Tibial nerve (tissue), 4 donors: ENCODE data around the gene ADGRG2. TPM values are rescaled to one million over a fixed set of nuclear protein-coding genes. Genes with fewer than 3 reads are reported as not detected.

Experiments
- DNase-seq, 2 donors: peaks; one replicate each; pipeline ENCODE4 v3.0.0-alpha.2; 2019; ENCODE audit warnings: low spot score in 2 of 2
- H3K27ac ChIP-seq, 4 donors: fragments of 200-600 bp; sonication (generic) in 3 of 4; one replicate each; pipeline ENCODE4 v1.5.1; 2017 to 2019; ENCODE audit warnings: mild to moderate bottlenecking in 1 of 4
- H3K27me3 ChIP-seq, 2 donors: fragments of 200-600 bp; sonication (generic) in 1 of 2; one replicate each; pipeline versions ENCODE4 v1.5.1 to v1.6.0; 2017 to 2019
- H3K36me3 ChIP-seq, 3 donors: fragments of 200-600 bp; sonication (generic); one replicate each; pipeline ENCODE4 v1.5.1; 2018 to 2019
- H3K4me1 ChIP-seq, 4 donors: fragments of 200-600 bp; sonication (generic) in 3 of 4; one replicate each; pipeline ENCODE4 v1.5.1; 2017 to 2019
- H3K4me3 ChIP-seq, 4 donors: fragments of 200-600 bp; sonication (generic) in 3 of 4; one replicate each; pipeline ENCODE4 v1.5.1; 2017 to 2019; ENCODE audit warnings: mild to moderate bottlenecking in 1 of 4, moderate library complexity in 1 of 4
- H3K9me3 ChIP-seq, 4 donors: fragments of 200-600 bp; sonication (generic) in 3 of 4; one replicate each; pipeline ENCODE4 v1.5.1; 2017 to 2019
- EP300 ChIP-seq, 2 donors: sonication (generic); formaldehyde crosslinking; IDR thresholded peaks; one replicate each; pipeline ENCODE4 v1.6.1; 2017; ENCODE audit warnings: antibody characterized with exemption in 2 of 2, mild to moderate bottlenecking in 1 of 2
- POLR2A ChIP-seq, 2 donors: fragments of 450-650 bp; IDR thresholded peaks; one replicate each; pipeline ENCODE4 v1.6.1; 2017; ENCODE audit warnings: antibody characterized with exemption in 2 of 2, mild to moderate bottlenecking in 2 of 2, moderate library complexity in 2 of 2
- WGBS, 2 donors: methylation state at CpG; one replicate each; pipeline ENCODE4 v1.1.5; 2018; 5-methylcytosine and 5-hydroxymethylcytosine counted together
- total RNA-seq, 4 donors: library from RNA; depleted of rRNA; stranded (reverse); fragments of >200 nt; gene quantifications; one replicate each; pipeline ENCODE4 v1.1.0, GENCODE V29; 2016
- TF ChIP-seq, protein P1 (sequence below), 5 experiments: fragments of 200-600 bp in 3 of 5; fragments of 450-650 bp in 2 of 5; sonication (generic) in 3 of 5; IDR thresholded peaks; one replicate each; pipeline ENCODE4 v1.5.1; 2016 to 2019; ENCODE audit warnings: antibody characterized with exemption in 5 of 5, mild to moderate bottlenecking in 3 of 5, moderate library complexity in 2 of 5

The ADGRG2 gene
- total RNA-seq, 4 donors from 2014 or later = 4.2 to 23.0 (median 9.9) TPM

GRCh38 chrX:18974993-18975392 is 147.3 kb downstream of the ADGRG2 start:
- H3K27me3 ChIP-seq = no peaks in the 10 kb centered on the region
- no peaks in the 10 kb centered on the region for H3K4me1 ChIP-seq
- no peaks in the 10 kb centered on the region for H3K9me3 ChIP-seq
- DNase-seq = no peak
- H3K4me3 ChIP-seq = no peak overlapping the region
- H3K27ac ChIP-seq = no peak overlapping the region
- no peak for TF ChIP-seq EP300 (IDR thresholded peaks at IDR 0.05)
- TF ChIP-seq POLR2A (IDR thresholded peaks at IDR 0.05) = no peak
- TF ChIP-seq, protein P1, sequence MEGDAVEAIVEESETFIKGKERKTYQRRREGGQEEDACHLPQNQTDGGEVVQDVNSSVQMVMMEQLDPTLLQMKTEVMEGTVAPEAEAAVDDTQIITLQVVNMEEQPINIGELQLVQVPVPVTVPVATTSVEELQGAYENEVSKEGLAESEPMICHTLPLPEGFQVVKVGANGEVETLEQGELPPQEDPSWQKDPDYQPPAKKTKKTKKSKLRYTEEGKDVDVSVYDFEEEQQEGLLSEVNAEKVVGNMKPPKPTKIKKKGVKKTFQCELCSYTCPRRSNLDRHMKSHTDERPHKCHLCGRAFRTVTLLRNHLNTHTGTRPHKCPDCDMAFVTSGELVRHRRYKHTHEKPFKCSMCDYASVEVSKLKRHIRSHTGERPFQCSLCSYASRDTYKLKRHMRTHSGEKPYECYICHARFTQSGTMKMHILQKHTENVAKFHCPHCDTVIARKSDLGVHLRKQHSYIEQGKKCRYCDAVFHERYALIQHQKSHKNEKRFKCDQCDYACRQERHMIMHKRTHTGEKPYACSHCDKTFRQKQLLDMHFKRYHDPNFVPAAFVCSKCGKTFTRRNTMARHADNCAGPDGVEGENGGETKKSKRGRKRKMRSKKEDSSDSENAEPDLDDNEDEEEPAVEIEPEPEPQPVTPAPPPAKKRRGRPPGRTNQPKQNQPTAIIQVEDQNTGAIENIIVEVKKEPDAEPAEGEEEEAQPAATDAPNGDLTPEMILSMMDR (IDR thresholded peaks at IDR 0.05) = no peak
- WGBS, 2 donors = 85 to 98% methylated on average over 7 of the region's 7 CpGs
- no peaks in the 10 kb centered on the region for H3K36me3 ChIP-seq

GRCh38 chrX:18973527-18974192 is 148.6 kb downstream of the ADGRG2 start:
- DNase-seq = no peak
- H3K4me3 ChIP-seq = no peak overlapping the region
- TF ChIP-seq, protein P1 (IDR thresholded peaks at IDR 0.05) = no peak
- no peak for TF ChIP-seq POLR2A (IDR thresholded peaks at IDR 0.05)
- TF ChIP-seq EP300 (IDR thresholded peaks at IDR 0.05) = no peak
- WGBS, 2 donors = 46 to 55% methylated on average over 7 of the region's 7 CpGs
- H3K36me3 ChIP-seq = no peaks in the 10 kb centered on the region
- H3K27ac ChIP-seq = no peak overlapping the region
- no peaks in the 10 kb centered on the region for H3K27me3 ChIP-seq
- no peaks in the 10 kb centered on the region for H3K4me1 ChIP-seq
- no peaks in the 10 kb centered on the region for H3K9me3 ChIP-seq

- 54 to 56% methylated on average over 2 of the region's 2 CpGs for WGBS, 2 donors
- no peaks in the 10 kb centered on the region for H3K9me3 ChIP-seq
- TF ChIP-seq, protein P1 (IDR thresholded peaks at IDR 0.05) = no peak
- TF ChIP-seq POLR2A (IDR thresholded peaks at IDR 0.05) = no peak
- TF ChIP-seq EP300 (IDR thresholded peaks at IDR 0.05) = no peak
Measured at GRCh38 chrX:18971506-18971905, 150.8 kb downstream of the ADGRG2 start.

DNA sequence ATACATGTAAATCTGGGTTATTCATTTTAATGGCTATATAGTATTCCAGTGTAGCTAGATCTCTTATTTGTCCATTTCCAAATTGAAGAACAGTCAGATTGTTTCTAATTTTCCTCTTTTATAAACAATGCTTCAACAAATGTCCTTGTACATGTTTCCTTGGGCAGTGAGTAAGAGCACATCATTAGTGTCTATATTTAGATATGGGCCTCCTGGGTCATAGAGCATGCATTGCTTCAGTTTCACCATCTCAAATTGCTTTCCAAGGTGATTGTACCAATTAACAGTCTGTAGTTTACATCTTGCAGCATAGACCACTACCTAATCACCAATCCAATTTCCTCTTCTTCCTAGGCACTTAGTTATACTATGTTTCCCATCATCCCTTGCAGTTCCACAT is 151.8 kb downstream of the ADGRG2 start:
- no peak for TF ChIP-seq POLR2A (IDR thresholded peaks at IDR 0.05)
- TF ChIP-seq, protein P1 (IDR thresholded peaks at IDR 0.05) = no peak
- Histone ChIP-seq H3K36me3 (no peaks in the 10 kb centered on the region), H3K4me1 (no peaks in the 10 kb centered on the region), H3K4me3 (no peak overlapping the region), H3K27ac (no peak overlapping the region), H3K9me3 (no peaks in the 10 kb centered on the region), H3K27me3 (no peaks in the 10 kb centered on the region)
- no peak for DNase-seq

More at GRCh38 chrX:18971506-18971905, 150.8 kb downstream of the ADGRG2 start:
- Histone ChIP-seq H3K36me3 (no peaks in the 10 kb centered on the region), H3K27ac (no peak overlapping the region), H3K27me3 (no peaks in the 10 kb centered on the region), H3K4me1 (no peaks in the 10 kb centered on the region), H3K4me3 (no peak overlapping the region)
- DNase-seq = no peak

DNA sequence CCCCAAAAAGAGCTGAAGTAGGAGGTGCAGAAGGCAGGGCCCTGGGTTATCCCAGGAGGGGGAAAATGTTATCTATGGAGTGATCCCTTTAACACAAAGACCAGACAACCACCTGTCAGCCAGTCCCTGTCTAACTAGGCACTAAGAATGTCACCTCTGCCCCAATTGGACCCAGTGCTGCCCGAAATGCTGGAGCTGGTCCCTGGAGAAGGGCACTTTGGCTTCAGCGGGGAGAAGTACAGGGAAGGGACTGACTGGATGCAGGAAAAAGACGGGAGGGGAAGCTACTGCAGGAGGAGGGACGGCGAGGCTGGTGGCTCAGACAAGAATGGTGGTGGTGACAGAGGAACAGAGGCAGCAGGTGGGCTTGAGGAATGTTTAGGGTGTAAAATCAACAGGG is 155.6 kb downstream of the ADGRG2 start:
- TF ChIP-seq, protein P1 (IDR thresholded peaks at IDR 0.05) = no peak
- TF ChIP-seq POLR2A (IDR thresholded peaks at IDR 0.05) (no peak), EP300 (IDR thresholded peaks at IDR 0.05) (no peak)
- H3K9me3 ChIP-seq = no peaks in the 10 kb centered on the region
- no peak overlapping the region for H3K4me3 ChIP-seq
- no peak for DNase-seq
- 83 to 94% methylated on average over 5 of the region's 5 CpGs for WGBS, 2 donors
- no peaks in the 10 kb centered on the region for H3K4me1 ChIP-seq
- no peak overlapping the region for H3K27ac ChIP-seq
- H3K36me3 ChIP-seq = no peaks in the 10 kb centered on the region
- H3K27me3 ChIP-seq = no peaks in the 10 kb centered on the region
